HG02610 (cell line): ENCODE data around the gene WDR7.

ENCODE experiments used
- ATAC-seq: cut with Tn5 transposase; IDR thresholded peaks from one replicate; pipeline ENCODE4 v1.9.1; 2021; ENCODE audit warnings: mild to moderate bottlenecking, moderate library complexity; ENCODE audit not compliant: unreplicated experiment

WDR7 gene

GRCh38 chr18:56650944-56651770 lies at the start of gene WDR7:
Gene WDR7, plus strand, starts transcription at chr18:56651359. Its CDS starts 21,157 bp downstream, at chr18:56672516.
- peak; percentile 90 for ATAC-seq

GRCh38 chr18:56606618-56607017 lies 44.5 kb upstream of the WDR7 start:
- no peak for ATAC-seq

- no peak for ATAC-seq
Observed at GRCh38 chr18:56615738-56616520, 35.2 kb upstream of the WDR7 start.

- ATAC-seq, result no peak
Observed at GRCh38 chr18:56627991-56628390, 23.2 kb upstream of the WDR7 start.

- no peak for ATAC-seq
Observed at GRCh38 chr18:56632070-56633022, 18.8 kb upstream of the WDR7 start.

GRCh38 chr18:56635007-56635406 lies 16.2 kb upstream of the WDR7 start:
- ATAC-seq, result no peak

GRCh38 chr18:56637176-56637575 lies 14.0 kb upstream of the WDR7 start:
- ATAC-seq, result no peak

GRCh38 chr18:56637711-56638231 lies 13.4 kb upstream of the WDR7 start:
- peak; percentile 12 for ATAC-seq

GRCh38 chr18:56638232-56639103 lies 12.7 kb upstream of the WDR7 start, which contains the start of gene TXNL1:
Gene TXNL1, minus strand, starts transcription at chr18:56638592. Its CDS starts 152 bp downstream, at chr18:56638440.
- ATAC-seq, result peak; percentile 95

GRCh38 chr18:56639104-56639381 lies 12.1 kb upstream of the WDR7 start:
- ATAC-seq, result no peak

GRCh38 chr18:56639571-56639970 lies 11.6 kb upstream of the WDR7 start:
- no peak for ATAC-seq

- no peak for ATAC-seq
Observed at GRCh38 chr18:56641714-56642337, 9.3 kb upstream of the WDR7 start.

GRCh38 chr18:56643381-56643780 lies 7.8 kb upstream of the WDR7 start:
- no peak for ATAC-seq

GRCh38 chr18:56645415-56646016 lies 5.6 kb upstream of the WDR7 start:
- ATAC-seq, result no peak

GRCh38 chr18:56647071-56647470 lies 4.1 kb upstream of the WDR7 start:
- ATAC-seq, result peak; percentile 47

- peak; percentile 29 for ATAC-seq
Observed at GRCh38 chr18:56647951-56648893, 2.9 kb upstream of the WDR7 start.

GRCh38 chr18:56649996-56650395 lies 1.2 kb upstream of the WDR7 start:
- no peak for ATAC-seq

- no peak for ATAC-seq
Observed at GRCh38 chr18:56651771-56652092, 573 bp downstream of the WDR7 start.
